HG03378 (cell line): ENCODE data around the gene PDE4D.

Source experiments
- ATAC-seq: cut with Tn5 transposase; IDR thresholded peaks from one replicate; pipeline ENCODE4 v1.9.1; 2021; ENCODE audit warnings: mild to moderate bottlenecking, moderate library complexity; ENCODE audit not compliant: unreplicated experiment

Gene PDE4D

GRCh38 chr5:59746241-59746765 is 147.2 kb downstream of the PDE4D start:
- no peak for ATAC-seq

DNA sequence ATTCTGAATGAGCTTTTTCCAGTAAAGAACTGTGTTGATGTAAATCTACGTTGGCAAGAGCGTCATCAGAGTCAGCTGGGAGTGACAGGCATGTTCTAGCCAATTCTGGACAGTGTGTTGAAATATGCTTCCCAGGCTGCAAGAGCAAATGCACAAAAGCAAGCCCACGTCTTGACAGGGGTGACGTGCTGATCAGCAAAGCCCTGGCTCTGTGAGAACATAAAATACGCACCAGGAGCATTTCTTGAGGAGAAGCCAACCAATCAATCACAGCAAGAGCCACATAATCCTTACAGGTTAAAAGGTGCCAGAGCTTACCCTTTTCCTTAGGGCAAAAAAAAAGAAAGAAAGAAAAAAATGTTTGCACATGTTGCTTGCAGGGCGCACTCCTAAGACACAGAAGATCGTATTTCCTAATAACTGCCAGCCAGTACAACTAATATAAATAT is 148.1 kb downstream of the PDE4D start:
- no peak for ATAC-seq

DNA sequence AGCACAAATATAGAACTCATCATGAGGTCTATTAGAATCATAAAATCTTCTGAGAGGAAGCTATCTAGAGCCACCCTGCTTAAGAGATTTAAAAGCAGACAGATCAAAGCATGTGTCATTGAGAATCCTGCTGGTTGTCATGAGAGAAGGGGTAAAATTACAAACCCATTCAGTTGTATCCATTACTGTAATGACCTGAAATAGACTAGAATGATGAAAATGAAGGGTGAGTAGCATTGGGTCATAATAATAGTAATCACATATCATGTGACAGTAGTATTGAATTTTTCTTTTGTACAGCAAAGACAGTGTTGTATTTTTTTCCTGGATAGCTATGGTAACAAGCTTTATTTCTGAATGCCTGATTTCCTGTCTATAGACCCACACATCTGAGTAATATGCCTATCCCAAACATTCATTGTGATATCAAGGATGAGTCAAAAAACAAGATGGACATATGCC is 149.0 kb downstream of the PDE4D start:
- ATAC-seq, result no peak

DNA sequence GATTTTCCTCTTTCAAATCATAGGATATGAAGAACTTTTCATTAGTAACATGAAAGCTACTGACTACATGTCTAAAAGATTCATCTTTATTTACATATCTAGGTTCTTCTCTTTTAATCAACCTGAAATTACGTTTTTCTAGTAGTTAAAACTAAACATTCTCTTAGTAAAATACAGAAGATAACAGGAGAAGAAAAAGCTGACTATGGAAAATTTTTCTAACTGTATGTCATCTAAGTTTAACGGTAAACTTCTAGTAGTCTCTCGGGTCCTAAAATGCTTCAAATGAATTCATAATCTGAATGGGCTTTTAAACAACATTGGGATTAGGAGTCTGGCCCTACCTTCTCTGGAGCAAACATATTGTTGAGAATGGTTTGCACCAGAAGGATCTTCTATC is 151.9 kb downstream of the PDE4D start:
- no peak for ATAC-seq

GRCh38 chr5:59738024-59738423 is 155.5 kb downstream of the PDE4D start:
- ATAC-seq, result no peak

GRCh38 chr5:59732806-59733205 is 160.7 kb downstream of the PDE4D start:
- ATAC-seq, result no peak

- no peak for ATAC-seq
Observed at GRCh38 chr5:59732301-59732700, 161.2 kb downstream of the PDE4D start.

- ATAC-seq, result no peak
Observed at GRCh38 chr5:59731809-59732208, 161.7 kb downstream of the PDE4D start.

DNA sequence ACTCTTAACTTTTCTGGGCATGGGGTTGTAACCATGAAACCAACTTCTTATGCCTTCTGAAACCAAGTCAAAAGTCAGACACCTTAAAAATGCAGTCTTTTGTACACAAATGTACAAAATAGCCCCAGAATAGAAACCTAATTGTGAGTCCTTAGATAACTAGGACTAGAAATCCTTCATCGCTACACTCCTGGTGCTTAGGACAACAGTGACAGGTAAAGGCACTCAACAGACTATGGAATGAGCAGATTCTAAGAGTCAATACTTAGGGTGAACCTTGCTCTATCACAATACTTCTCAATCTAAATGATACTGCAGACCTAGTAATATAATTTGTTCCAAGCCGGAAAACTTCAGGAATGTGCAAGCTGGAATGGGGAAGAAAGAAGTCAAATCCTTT is 163.7 kb downstream of the PDE4D start:
- no peak for ATAC-seq

DNA sequence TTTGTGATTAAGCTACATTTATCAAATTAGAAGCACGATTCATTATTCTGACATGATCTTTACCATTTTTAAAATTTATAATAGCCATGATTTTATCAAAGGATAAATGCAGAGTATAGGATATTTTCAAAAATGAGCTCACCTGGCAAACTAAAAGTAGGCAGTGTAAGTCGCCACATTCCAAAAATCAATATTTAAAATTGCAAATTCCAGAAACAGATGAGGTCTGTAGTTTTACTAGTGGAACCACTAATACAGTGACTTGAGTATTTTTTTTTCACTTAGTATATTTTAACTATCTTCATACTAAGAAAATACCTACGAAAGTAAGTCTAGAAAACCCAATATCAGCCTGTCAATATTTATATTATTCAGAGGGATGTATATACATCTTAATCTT is 164.2 kb downstream of the PDE4D start:
- no peak for ATAC-seq

DNA sequence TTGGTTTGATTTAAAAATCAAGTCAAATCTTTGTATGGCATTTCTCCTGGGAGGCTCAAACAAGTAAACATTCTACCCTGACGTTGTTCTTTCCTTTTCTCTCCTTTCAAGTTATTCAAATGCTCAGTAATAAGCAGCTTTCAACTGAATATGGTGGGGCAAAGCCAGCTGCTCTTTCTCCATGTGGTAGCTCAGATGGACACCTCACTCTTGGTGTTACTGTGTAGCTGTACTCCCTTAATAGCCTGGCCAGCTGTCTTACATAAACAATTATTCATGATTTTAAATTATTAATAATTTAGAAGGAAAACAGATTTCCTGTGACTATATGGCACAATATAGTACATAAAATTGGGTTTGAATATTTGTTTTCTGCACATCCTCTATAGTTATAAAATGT is 165.2 kb downstream of the PDE4D start:
- no peak for ATAC-seq

- ATAC-seq, result no peak
Observed at GRCh38 chr5:59727186-59727585, 166.3 kb downstream of the PDE4D start.

DNA sequence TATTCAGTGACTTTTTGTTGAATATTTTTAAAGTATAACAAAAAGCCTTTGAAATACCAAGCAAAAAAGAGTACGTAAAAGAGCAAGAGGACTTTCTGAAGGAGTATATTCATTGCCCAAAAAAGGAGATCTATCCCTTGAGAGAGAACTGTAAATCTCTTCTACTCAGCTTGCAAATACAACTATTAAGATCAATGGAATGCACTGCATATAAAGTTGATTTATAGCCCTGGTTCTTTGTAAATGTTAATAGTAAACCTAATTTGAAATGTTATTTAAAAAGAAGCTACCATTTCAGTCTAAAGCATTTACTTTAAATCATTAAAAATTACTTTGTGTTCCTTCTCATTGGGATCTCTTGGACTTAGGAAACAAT is 168.1 kb downstream of the PDE4D start:
- no peak for ATAC-seq

- ATAC-seq, result peak; percentile 55
Observed at GRCh38 chr5:59724482-59725391, 168.8 kb downstream of the PDE4D start.

GRCh38 chr5:59722874-59723273 is 170.7 kb downstream of the PDE4D start:
- ATAC-seq, result no peak

GRCh38 chr5:59721741-59722140 is 171.8 kb downstream of the PDE4D start:
- no peak for ATAC-seq

- no peak for ATAC-seq
Observed at GRCh38 chr5:59720063-59720462, 173.5 kb downstream of the PDE4D start.

DNA sequence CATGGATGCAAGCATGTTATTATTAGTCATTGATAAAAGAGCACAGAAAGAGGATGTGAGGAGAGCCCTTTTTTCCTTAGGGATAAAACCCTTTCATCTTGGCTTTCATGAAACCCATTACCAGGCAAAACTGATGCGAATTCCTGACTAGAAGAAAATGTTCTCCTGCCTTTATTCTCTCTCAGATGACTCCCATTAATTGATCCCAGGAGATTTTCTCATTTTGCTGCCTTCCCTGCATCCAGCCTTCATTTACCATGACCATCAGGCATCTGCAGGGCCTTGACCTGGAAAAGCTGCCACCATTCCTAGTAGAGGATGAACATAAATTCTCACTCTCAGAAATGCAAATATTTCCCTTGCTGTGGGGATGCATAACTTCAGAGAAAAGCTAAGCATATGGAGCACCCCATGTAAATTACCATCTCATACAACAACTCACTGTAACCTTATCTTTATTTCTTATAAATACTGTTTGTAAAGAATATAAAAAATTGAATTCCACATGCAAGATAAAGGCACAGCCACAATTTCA is 176.5 kb downstream of the PDE4D start:
- ATAC-seq, result no peak

GRCh38 chr5:59716029-59716428 is 177.5 kb downstream of the PDE4D start:
- no peak for ATAC-seq

DNA sequence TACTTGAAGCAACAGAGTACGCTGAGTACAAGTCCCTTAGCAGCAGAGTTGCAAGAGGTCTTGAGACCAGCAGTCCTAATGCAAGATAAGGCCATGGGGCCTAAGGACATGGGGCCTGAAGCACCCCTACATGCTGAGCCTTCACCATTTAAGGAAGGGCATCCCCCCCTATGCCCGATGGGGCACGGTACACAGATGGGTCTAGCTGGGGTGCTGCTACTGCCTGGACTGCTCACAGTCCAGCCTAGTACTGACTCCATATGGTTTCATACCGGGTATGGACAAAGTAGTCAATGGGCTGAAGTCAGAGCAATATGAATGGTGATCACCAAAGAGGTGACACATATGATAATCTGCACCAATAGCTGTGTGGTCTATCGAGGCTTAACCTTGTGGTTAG is 178.3 kb downstream of the PDE4D start:
- no peak for ATAC-seq

GRCh38 chr5:59713498-59713844 is 180.1 kb downstream of the PDE4D start:
- ATAC-seq, result no peak

GRCh38 chr5:59712836-59713497 is 180.6 kb downstream of the PDE4D start:
- no peak for ATAC-seq
